H9 (cell line): ENCODE data around the gene HIF1A. TPM values are rescaled to one million over a fixed set of nuclear protein-coding genes. Genes with fewer than 3 reads are reported as not detected.

ENCODE experiments used
- DNase-seq: peaks from one replicate; pipeline ENCODE4 v3.0.0-alpha.2; 2017
- H2AFZ ChIP-seq: one replicate; pipeline ENCODE4 v1.6.1; 2013; ENCODE audit warnings: mild to moderate bottlenecking, low read length, control low read depth, moderate library complexity
- H2AK5ac ChIP-seq: 2 replicates; pipeline ENCODE4 v1.6.1; 2013; ENCODE audit warnings: low read length, control low read depth, mixed read lengths; ENCODE audit not compliant: insufficient read length
- H2BK120ac ChIP-seq: one replicate; pipeline ENCODE4 v1.6.1; 2013; ENCODE audit warnings: low read depth, mild to moderate bottlenecking, low read length, control low read depth, inconsistent platforms; ENCODE audit not compliant: poor library complexity, severe bottlenecking
- H2BK12ac ChIP-seq: 2 replicates; pipeline ENCODE4 v1.6.1; 2013; ENCODE audit warnings: low read length, control low read depth, mixed read lengths, low read depth; ENCODE audit not compliant: insufficient read length
- H2BK15ac ChIP-seq: 2 replicates; pipeline ENCODE4 v1.6.1; 2013; ENCODE audit warnings: low read depth, low read length, control low read depth
- H2BK20ac ChIP-seq: one replicate; pipeline ENCODE4 v1.6.1; 2013; ENCODE audit warnings: low read depth, mild to moderate bottlenecking, low read length, control low read depth, inconsistent platforms; ENCODE audit not compliant: poor library complexity, severe bottlenecking
- H2BK5ac ChIP-seq: 2 replicates; pipeline ENCODE4 v1.6.1; 2013; ENCODE audit warnings: low read length, control low read depth, mixed read lengths; ENCODE audit not compliant: insufficient read length
- H3K14ac ChIP-seq: 2 replicates; pipeline ENCODE4 v1.6.1; 2013; ENCODE audit warnings: low read length, control low read depth; ENCODE audit not compliant: insufficient read depth
- H3K18ac ChIP-seq: 2 replicates; pipeline ENCODE4 v1.6.1; 2013; ENCODE audit warnings: low read depth, mild to moderate bottlenecking, mixed read lengths, low read length, control low read depth; ENCODE audit not compliant: insufficient read length
- H3K23ac ChIP-seq: 2 replicates; pipeline ENCODE4 v1.6.1; 2013; ENCODE audit warnings: low read length, control low read depth, mixed read lengths, low read depth; ENCODE audit not compliant: insufficient read length
- H3K23me2 ChIP-seq: 2 replicates; pipeline ENCODE4 v1.6.1; 2013; ENCODE audit warnings: low read depth, mild to moderate bottlenecking, mixed read lengths, low read length, control low read depth; ENCODE audit not compliant: insufficient read length, poor library complexity, severe bottlenecking
- H3K27ac ChIP-seq: 2 replicates; pipeline ENCODE4 v1.5.1; 2013; ENCODE audit warnings: low read length, control low read depth, mixed read lengths, low read depth; ENCODE audit not compliant: insufficient read length
- H3K27me3 ChIP-seq: 2 replicates; pipeline ENCODE4 v1.6.1; 2013; ENCODE audit warnings: low read length, control low read depth, inconsistent platforms; ENCODE audit not compliant: insufficient read depth
- H3K4ac ChIP-seq: 2 replicates; pipeline ENCODE4 v1.6.1; 2013; ENCODE audit warnings: low read depth, mild to moderate bottlenecking, control low read depth, inconsistent platforms, low read length, moderate library complexity
- H3K4me1 ChIP-seq: 2 replicates; pipeline ENCODE4 v1.6.1; 2013; ENCODE audit warnings: low read length, control low read depth, inconsistent platforms; ENCODE audit not compliant: insufficient read depth
- H3K4me2 ChIP-seq: 2 replicates; pipeline ENCODE4 v1.6.1; 2013; ENCODE audit warnings: low read length, control low read depth, mixed read lengths; ENCODE audit not compliant: insufficient read length, insufficient read depth
- H3K56ac ChIP-seq: 2 replicates; pipeline ENCODE4 v1.6.1; 2013; ENCODE audit warnings: low read depth, mild to moderate bottlenecking, mixed read lengths, low read length, control low read depth; ENCODE audit not compliant: insufficient read length
- H3K79me1 ChIP-seq: 2 replicates; pipeline ENCODE4 v1.6.1; 2013; ENCODE audit warnings: low read depth, mild to moderate bottlenecking, moderate library complexity, low read length, control low read depth, inconsistent platforms; ENCODE audit not compliant: insufficient read depth, poor library complexity, severe bottlenecking
- H3K79me2 ChIP-seq: 2 replicates; pipeline ENCODE4 v1.6.1; 2013; ENCODE audit warnings: low read length, control low read depth, inconsistent platforms; ENCODE audit not compliant: insufficient read depth
- H3K9ac ChIP-seq: 2 replicates; pipeline ENCODE4 v1.6.1; 2013; ENCODE audit warnings: low read length, control low read depth, mixed read lengths; ENCODE audit not compliant: insufficient read length; ENCODE audit errors: extremely low read depth
- H3K9me3 ChIP-seq: one replicate; pipeline ENCODE4 v1.6.1; 2013; ENCODE audit warnings: low read depth, low read length, inconsistent platforms; ENCODE audit not compliant: control insufficient read depth
- H3T11ph ChIP-seq: one replicate; pipeline ENCODE4 v1.6.1; 2013; ENCODE audit warnings: mild to moderate bottlenecking, low read length, control low read depth, inconsistent platforms
- H4K20me1 ChIP-seq: one replicate; pipeline ENCODE4 v1.6.1; 2013; ENCODE audit not compliant: control insufficient read depth, insufficient read length, insufficient read depth
- H4K5ac ChIP-seq: 2 replicates; pipeline ENCODE4 v1.6.1; 2013; ENCODE audit warnings: low read depth, mild to moderate bottlenecking, mixed read lengths, low read length, control low read depth; ENCODE audit not compliant: insufficient read length
- H4K8ac ChIP-seq: replicated peaks from 2 replicates; pipeline ENCODE4 v1.6.1; 2013; ENCODE audit warnings: low read length, control low read depth, mixed read lengths, low read depth; ENCODE audit not compliant: insufficient read length
- H4K91ac ChIP-seq: 2 replicates; pipeline ENCODE4 v1.6.1; 2013; ENCODE audit warnings: low read depth, mild to moderate bottlenecking, moderate library complexity, mixed read lengths, low read length, control low read depth; ENCODE audit not compliant: insufficient read length
- H3K27ac Mint-ChIP-seq, 3 experiments: 2 replicates in 2 of 3; 3 replicates in 1 of 3; pipeline ENCODE4 v1.8.0; 2020 to 2021; ENCODE audit warnings: mixed read lengths in 3 of 3, mild to moderate bottlenecking in 1 of 3, moderate library complexity in 1 of 3
- H3K27me3 Mint-ChIP-seq: 2 replicates; pipeline ENCODE4 v1.8.0; 2021; ENCODE audit warnings: low read depth, mild to moderate bottlenecking, moderate library complexity, mixed read lengths
- H3K36me3 Mint-ChIP-seq, 3 experiments: 2 replicates in 2 of 3; 3 replicates in 1 of 3; pipeline ENCODE4 v1.8.0; 2020 to 2021; ENCODE audit warnings: low read depth in 3 of 3, mixed read lengths in 3 of 3; ENCODE audit not compliant: insufficient read depth in 1 of 3
- H3K4me1 Mint-ChIP-seq, 2 experiments: 2 replicates each; pipeline ENCODE4 v1.8.0; 2020; ENCODE audit warnings: mixed read lengths in 2 of 2
- H3K4me3 Mint-ChIP-seq, 2 experiments: 2 replicates in 1 of 2; 3 replicates in 1 of 2; pipeline ENCODE4 v1.8.0; 2020 to 2021; ENCODE audit warnings: mild to moderate bottlenecking in 2 of 2, mixed read lengths in 2 of 2, moderate library complexity in 1 of 2
- H3K9me3 Mint-ChIP-seq, 2 experiments: 2 replicates in 1 of 2; 3 replicates in 1 of 2; pipeline ENCODE4 v1.8.0; 2020; ENCODE audit warnings: mild to moderate bottlenecking in 2 of 2, mixed read lengths in 2 of 2, moderate library complexity in 1 of 2
- WGBS: extraction: QIAGEN DNeasy Blood & Tissue Kit; methylation state at CpG from one replicate; pipeline ENCODE4 v1.1.7; 2013; ENCODE audit warnings: missing lambda C conversion rate, low lambda C conversion rate, mixed read lengths; ENCODE audit not compliant: insufficient read length; ENCODE audit errors: extremely low coverage; 5-methylcytosine and 5-hydroxymethylcytosine counted together
- total RNA-seq: library from RNA; stranded (reverse); gene quantifications from 2 replicates; pipeline ENCODE4 v1.2.1, GENCODE V29; 2021
- TF ChIP-seq, protein P1 (sequence below): fragments of 200-600 bp; sonication (generic); conservative IDR thresholded peaks from 3 replicates; pipeline ENCODE4 v1.8.0; 2021; ENCODE audit warnings: antibody characterized with exemption, mild to moderate bottlenecking

The HIF1A gene
- total RNA-seq, 1 experiment from 2014 or later: 154 TPM

- Histone ChIP-seq H3T11ph (no peak overlapping the region), H3K4me2 (no peak overlapping the region), H4K91ac (no peak overlapping the region), H2AFZ (no peak overlapping the region), H3K9me3 (no peaks in the 10 kb centered on the region), H4K8ac (no peak overlapping the region), H2BK12ac (no peak overlapping the region), H3K4ac (no peak overlapping the region), H3K23me2 (no peaks in the 10 kb centered on the region), H3K79me2 (no peaks in the 10 kb centered on the region), H3K56ac (no peak overlapping the region), H3K27ac (no peak overlapping the region), H3K14ac (no peak overlapping the region), H2BK20ac (no peak overlapping the region), H3K27me3 (no peaks in the 10 kb centered on the region), H4K5ac (no peak overlapping the region), H3K9ac (no peak overlapping the region), H3K79me1 (no peaks in the 10 kb centered on the region), H3K18ac (no peak overlapping the region), H2BK15ac (no peak overlapping the region), H2BK120ac (no peak overlapping the region), H3K4me1 (peaks cover 2% of the 10 kb centered on the region; the same call in 1 of the 2 replicates), H2AK5ac (no peak overlapping the region), H3K23ac (no peak overlapping the region), H2BK5ac (no peak overlapping the region), H4K20me1 (no peaks in the 10 kb centered on the region)
- Mint-ChIP-seq H3K27me3 (peaks cover 2% of the 10 kb centered on the region; the same call in 1 of the 2 replicates), H3K9me3 (no peaks in the 10 kb centered on the region), H3K4me1 (peaks cover 23 to 35% of the 10 kb centered on the region in 2 experiments), H3K4me3 (no peak overlapping the region), H3K36me3 (no peaks in the 10 kb centered on the region), H3K27ac (peak overlapping the region in 2 of 3 experiments; percentile 61 to 79; a peak in 3 of 7 replicates)
- no peak for DNase-seq
- TF ChIP-seq, protein P1, sequence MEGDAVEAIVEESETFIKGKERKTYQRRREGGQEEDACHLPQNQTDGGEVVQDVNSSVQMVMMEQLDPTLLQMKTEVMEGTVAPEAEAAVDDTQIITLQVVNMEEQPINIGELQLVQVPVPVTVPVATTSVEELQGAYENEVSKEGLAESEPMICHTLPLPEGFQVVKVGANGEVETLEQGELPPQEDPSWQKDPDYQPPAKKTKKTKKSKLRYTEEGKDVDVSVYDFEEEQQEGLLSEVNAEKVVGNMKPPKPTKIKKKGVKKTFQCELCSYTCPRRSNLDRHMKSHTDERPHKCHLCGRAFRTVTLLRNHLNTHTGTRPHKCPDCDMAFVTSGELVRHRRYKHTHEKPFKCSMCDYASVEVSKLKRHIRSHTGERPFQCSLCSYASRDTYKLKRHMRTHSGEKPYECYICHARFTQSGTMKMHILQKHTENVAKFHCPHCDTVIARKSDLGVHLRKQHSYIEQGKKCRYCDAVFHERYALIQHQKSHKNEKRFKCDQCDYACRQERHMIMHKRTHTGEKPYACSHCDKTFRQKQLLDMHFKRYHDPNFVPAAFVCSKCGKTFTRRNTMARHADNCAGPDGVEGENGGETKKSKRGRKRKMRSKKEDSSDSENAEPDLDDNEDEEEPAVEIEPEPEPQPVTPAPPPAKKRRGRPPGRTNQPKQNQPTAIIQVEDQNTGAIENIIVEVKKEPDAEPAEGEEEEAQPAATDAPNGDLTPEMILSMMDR: no peak
- no CpG with 5 or more reads among the region's 3 CpGs for WGBS
These were observed 20.0 kb upstream of the HIF1A start for GRCh38 chr14:61675291-61675690.
